HepG2 (cell line): ENCODE data around the gene KIAA2012. TPM values are rescaled to one million over a fixed set of nuclear protein-coding genes. Genes with fewer than 3 reads are reported as not detected.

Source experiments
- ATAC-seq: fragments of 200-7000 bp; cut with Tn5 transposase; 3 replicates; pipeline ENCODE4 v1.9.1; 2020; ENCODE audit warnings: mild to moderate bottlenecking, moderate library complexity
- BruUV-seq: library from RNA; stranded (reverse); fragments of 400-500 nt; replicated peaks from 2 replicates; lab custom pipeline; 2021; lab: Mats Ljungman, UMichigan
- CTCF ChIA-PET: fragments of 300-600 bp; formaldehyde crosslinking; extraction: SDS; loops from one replicate; lab custom pipeline; 2021; ENCODE audit warnings: low total read pairs, inconsistent platforms, low intra/inter-chr PET ratio; lab: Yijun Ruan, JAX
- POLR2A ChIA-PET: fragments of 350-600 bp; sonication (Branson Sonifier 250); formaldehyde crosslinking; loops from one replicate; lab custom pipeline; 2020; ENCODE audit warnings: antibody characterized with exemption, inconsistent platforms; lab: Yijun Ruan, JAX
- DNase-seq: peaks from one replicate; pipeline ENCODE4 v3.0.0-alpha.2; 2015; ENCODE audit warnings: low spot score
- FAIRE-seq: peaks from 3 replicates; lab custom pipeline; 2011; peaks lifted over from hg19 to GRCh38; lab: Jason Lieb, UNC
- H2AFZ ChIP-seq: one replicate; pipeline ENCODE4 v1.6.1; 2011; ENCODE audit warnings: low read length, inconsistent platforms
- H3K27ac ChIP-seq: fragments of 300-600 bp; 3 replicates; pipeline ENCODE4 v1.8.0; 2011; ENCODE audit warnings: mixed run types, mild to moderate bottlenecking, mixed read lengths, low read length, inconsistent platforms; ENCODE audit not compliant: insufficient read depth; ENCODE audit errors: extremely low read length
- H3K27me3 ChIP-seq, 2 experiments: fragments of 200-600 bp in 1 of 2; 2 replicates in 1 of 2; 3 replicates in 1 of 2; pipeline versions ENCODE4 v1.6.0 to v1.8.0; 2011; ENCODE audit warnings: low read length in 2 of 2, mild to moderate bottlenecking in 2 of 2, moderate library complexity in 2 of 2, inconsistent platforms in 1 of 2; ENCODE audit not compliant: insufficient read depth in 2 of 2, control insufficient read depth in 1 of 2
- H3K36me3 ChIP-seq, 2 experiments: fragments of 200-600 bp in 1 of 2; replicated peaks in 1 of 2; 2 replicates in 1 of 2; 3 replicates in 1 of 2; pipeline versions ENCODE4 v1.5.1 to v1.8.0; 2011; ENCODE audit warnings: low read length in 2 of 2, inconsistent platforms in 1 of 2; ENCODE audit not compliant: insufficient read depth in 2 of 2, control insufficient read depth in 1 of 2
- H3K4me1 ChIP-seq: 2 replicates; pipeline ENCODE4 v1.5.1; 2012; ENCODE audit warnings: low read length, inconsistent platforms; ENCODE audit not compliant: insufficient read depth
- H3K4me2 ChIP-seq: 2 replicates; pipeline ENCODE4 v1.6.0; 2011; ENCODE audit warnings: low read depth, low read length, inconsistent platforms
- H3K4me3 ChIP-seq, 3 experiments: fragments of 200-600 bp in 1 of 3; sonication (generic), shearing (Covaris generic) in 1 of 3; replicated peaks in 1 of 3; 2 replicates each; pipeline ENCODE4 v1.5.1; 2011 to 2016; ENCODE audit warnings: low read length in 3 of 3, inconsistent platforms in 2 of 3, low read depth in 2 of 3, mild to moderate bottlenecking in 2 of 3, control low read depth in 1 of 3, mixed read lengths in 1 of 3; ENCODE audit not compliant: insufficient read depth in 1 of 3
- H3K79me2 ChIP-seq: one replicate; pipeline ENCODE4 v1.6.1; 2011; ENCODE audit warnings: low read length, inconsistent platforms; ENCODE audit not compliant: insufficient read depth
- H3K9ac ChIP-seq: 2 replicates; pipeline ENCODE4 v1.6.0; 2011; ENCODE audit warnings: mild to moderate bottlenecking, low read depth, low read length, inconsistent platforms; ENCODE audit not compliant: insufficient read depth
- H3K9me3 ChIP-seq: 2 replicates; pipeline ENCODE4 v1.5.1; 2012; ENCODE audit warnings: mild to moderate bottlenecking, low read length
- H4K20me1 ChIP-seq: 2 replicates; pipeline ENCODE4 v1.6.0; 2011; ENCODE audit warnings: inconsistent platforms, mild to moderate bottlenecking, low read length, moderate library complexity; ENCODE audit not compliant: insufficient read depth
- HNRNPK ChIP-seq: fragments of 200-400 bp; formaldehyde crosslinking; IDR thresholded peaks from 2 replicates; pipeline ENCODE4 v1.6.1; 2018; ENCODE audit warnings: low read length, low read depth, moderate library complexity, mild to moderate bottlenecking; ENCODE audit not compliant: poor library complexity, severe bottlenecking
- MIXL1 ChIP-seq: IDR thresholded peaks from 2 replicates; pipeline ENCODE4 v1.6.1; 2016
- ZNF556 ChIP-seq: sonication (generic); formaldehyde crosslinking; IDR thresholded peaks from 2 replicates; pipeline ENCODE4 v1.4.0; 2020; ENCODE audit warnings: mild to moderate bottlenecking, missing genetic modification reagents, borderline replicate concordance
- WGBS: methylation state at CpG from one replicate; pipeline ENCODE4 v1.1.6; 2017; ENCODE audit warnings: low lambda C conversion rate; 5-methylcytosine and 5-hydroxymethylcytosine counted together
- in situ Hi-C: cut with HindIII; loops from 2 replicates; pipeline ENCODE4 v1.10.0; 2017; ENCODE audit warnings: low pct_unique_long_range_greater_than_20kb; ENCODE audit not compliant: extremely low pct_ligation_motif_present
- intact Hi-C: fragments of 100-400 bp; cut with micrococcal nuclease; formaldehyde crosslinking; loops from one replicate; pipeline ENCODE4 v1.10.0; 2022; ENCODE audit not compliant: unreplicated experiment
- polyA plus RNA-seq, 8 experiments: library from polyadenylated mRNA; depleted of rRNA in 3 of 8; stranded (reverse) in 7 of 8; unstranded in 1 of 8; fragments of >200 nt; fragmentation: Illumina TruSeq in 4 of 8; extraction: Trizol in 4 of 8; gene quantifications; 2 replicates each; pipeline versions ENCODE4 v1.2.1 to v1.2.3, GENCODE V29; 2011 to 2016; ENCODE audit warnings: low read depth in 4 of 8, missing spikeins in 1 of 8, mixed read lengths in 1 of 8; ENCODE audit not compliant: insufficient read depth in 1 of 8
- total RNA-seq, 5 experiments: library from RNA; depleted of rRNA; stranded (reverse); fragments of >200 nt; fragmentation: Illumina TruSeq; extraction: Trizol; gene quantifications; 2 replicates each; pipeline ENCODE4 v1.2.3, GENCODE V29; 2016; ENCODE audit warnings: low read depth in 1 of 5
- TF ChIP-seq, protein P1 (sequence below): sonication (generic); formaldehyde crosslinking; IDR thresholded peaks from 2 replicates; pipeline ENCODE4 v1.4.0; 2020; ENCODE audit warnings: low read depth, mild to moderate bottlenecking, missing genetic modification reagents

KIAA2012 gene
- total and polyA plus RNA-seq, 2 of the 13 experiments (the other 11 are each of a cell fraction or from before 2014, with no cell fraction given), result not detected

DNA sequence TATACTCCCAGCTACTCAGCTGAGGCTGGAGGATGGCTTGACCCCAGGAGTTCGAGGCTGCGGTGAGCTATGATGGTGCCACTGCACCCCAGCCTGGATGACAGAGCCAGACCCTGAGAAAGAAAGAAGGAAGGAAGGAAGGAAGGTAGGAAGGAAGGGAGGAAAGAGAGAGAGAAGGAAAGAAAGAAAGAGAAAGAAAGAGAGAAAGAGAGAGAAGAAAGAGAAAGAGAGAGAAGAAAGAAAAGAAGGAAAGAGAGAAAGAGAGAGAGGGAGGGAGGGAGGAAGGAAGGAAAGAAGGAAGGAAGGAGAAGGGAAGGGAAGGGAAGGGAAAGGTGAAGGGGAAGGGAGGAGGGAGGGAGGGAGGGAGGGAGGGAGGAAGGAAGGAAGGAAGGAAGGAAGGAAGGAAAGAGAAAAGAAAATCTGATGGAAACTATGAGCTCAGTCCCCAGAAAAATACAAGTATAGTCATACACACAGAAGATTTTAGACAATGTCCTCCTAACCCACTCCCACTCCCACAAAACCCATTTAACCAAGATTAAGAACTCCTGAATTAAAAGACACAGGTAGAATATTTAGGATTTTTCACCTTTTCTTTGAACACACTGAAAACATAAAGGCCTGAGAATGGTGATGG, 23.8 kb upstream of the KIAA2012 start:
- Histone ChIP-seq H3K9me3 (no peaks in the 10 kb centered on the region), H3K27ac (no peak overlapping the region)
- no peak for FAIRE-seq
- no TSS peak for BruUV-seq
- TF ChIP-seq, protein P1, sequence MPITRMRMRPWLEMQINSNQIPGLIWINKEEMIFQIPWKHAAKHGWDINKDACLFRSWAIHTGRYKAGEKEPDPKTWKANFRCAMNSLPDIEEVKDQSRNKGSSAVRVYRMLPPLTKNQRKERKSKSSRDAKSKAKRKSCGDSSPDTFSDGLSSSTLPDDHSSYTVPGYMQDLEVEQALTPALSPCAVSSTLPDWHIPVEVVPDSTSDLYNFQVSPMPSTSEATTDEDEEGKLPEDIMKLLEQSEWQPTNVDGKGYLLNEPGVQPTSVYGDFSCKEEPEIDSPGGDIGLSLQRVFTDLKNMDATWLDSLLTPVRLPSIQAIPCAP (CRISPR knock-in tag), result no peak
- TF ChIP-seq HNRNPK, result peak; percentile 51
- TF ChIP-seq, all 625 proteins: peak for 1
- no peaks in the 10 kb centered on the region for H3K79me2 ChIP-seq
- ATAC-seq (no peak), DNase-seq (no peak)
- no peaks in the 10 kb centered on the region for H3K36me3 ChIP-seq
- H3K27me3 ChIP-seq, result peaks cover 2 to 10% of the 10 kb centered on the region in 2 experiments; a peak in 2 of 5 replicates
- H4K20me1 ChIP-seq, result no peaks in the 10 kb centered on the region
- no peaks in the 10 kb centered on the region for H3K4me1 ChIP-seq
- H3K4me3 ChIP-seq, result no peak overlapping the region
- 65% methylated on average over 2 of the region's 2 CpGs for WGBS
- H3K4me2 ChIP-seq, result no peak overlapping the region
- intact Hi-C loops, result no loop called here
- POLR2A ChIA-PET, result no interaction called here
- H3K9ac ChIP-seq, result no peak overlapping the region
- CTCF ChIA-PET, result no interaction called here
- in situ Hi-C loops, result no loop called here
- no peak overlapping the region for H2AFZ ChIP-seq

DNA sequence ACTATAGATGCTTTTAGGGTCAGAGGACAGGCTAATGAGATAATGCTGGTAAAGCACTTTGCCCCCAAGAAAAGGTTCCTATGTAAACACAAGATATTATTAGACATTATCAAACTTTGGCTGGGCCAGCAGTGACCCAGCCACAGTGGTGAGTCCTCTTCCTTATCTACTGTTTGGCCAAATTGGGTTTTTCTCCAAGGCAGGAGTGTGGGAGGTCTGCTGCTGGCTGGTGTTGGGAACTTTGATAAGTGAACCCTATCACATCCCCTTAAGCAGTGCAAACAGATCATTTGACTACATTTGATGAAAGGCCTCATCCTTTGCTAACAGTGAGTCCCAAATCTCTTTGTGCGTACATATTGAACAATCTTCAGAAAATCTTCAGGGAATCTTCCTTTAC, 23.2 kb upstream of the KIAA2012 start:
- ATAC-seq, result no peak
- WGBS, result 91% methylated on average over 1 of the region's 1 CpG
- H4K20me1 ChIP-seq, result no peaks in the 10 kb centered on the region
- POLR2A ChIA-PET, result no interaction called here
- intact Hi-C loops (no loop called here), in situ Hi-C loops (no loop called here)
- no peaks in the 10 kb centered on the region for H3K4me1 ChIP-seq
- H2AFZ ChIP-seq, result no peak overlapping the region
- no peaks in the 10 kb centered on the region for H3K9me3 ChIP-seq
- no peak overlapping the region for H3K4me2 ChIP-seq
- H3K27ac ChIP-seq, result no peak overlapping the region
- no TSS peak for BruUV-seq
- H3K27me3 ChIP-seq, result peaks cover 2 to 9% of the 10 kb centered on the region in 2 experiments; a peak in 2 of 5 replicates
- no peak overlapping the region for H3K4me3 ChIP-seq
- no peaks in the 10 kb centered on the region for H3K79me2 ChIP-seq
- H3K36me3 ChIP-seq, result no peaks in the 10 kb centered on the region
- TF ChIP-seq ZNF556 (CRISPR knock-in tag), result no peak
- no peak for TF ChIP-seq MIXL1 (CRISPR knock-in tag)
- TF ChIP-seq, all 625 proteins: peak for 0
- DNase-seq (no peak), FAIRE-seq (no peak)
- H3K9ac ChIP-seq, result no peak overlapping the region
- CTCF ChIA-PET, result no interaction called here
